Endodermal cell (in vitro differentiated cells): Measurements from ENCODE around the gene PRAMEF1. TPM values are rescaled to one million over a fixed set of nuclear protein-coding genes. Genes with fewer than 3 reads are reported as not detected.

Experiments
- DNase-seq: peaks from one replicate; pipeline ENCODE4 v3.0.0-alpha.2; 2017
- H3K27ac ChIP-seq: 2 replicates; pipeline ENCODE4 v1.5.1; 2013; ENCODE audit warnings: mild to moderate bottlenecking, low read depth, low read length, moderate library complexity
- H3K27me3 ChIP-seq: 2 replicates; pipeline ENCODE4 v1.6.1; 2013; ENCODE audit warnings: mild to moderate bottlenecking, low read length, moderate library complexity; ENCODE audit not compliant: insufficient read depth, control insufficient read depth, poor library complexity, severe bottlenecking
- H3K36me3 ChIP-seq: 2 replicates; pipeline ENCODE4 v1.7.0; 2013; ENCODE audit warnings: mild to moderate bottlenecking, low read length, moderate library complexity; ENCODE audit not compliant: control insufficient read depth, insufficient read depth
- H3K4me1 ChIP-seq: one replicate; pipeline ENCODE4 v1.7.0; 2013; ENCODE audit warnings: low read length; ENCODE audit not compliant: control insufficient read depth, insufficient read depth
- H3K4me3 ChIP-seq: 2 replicates; pipeline ENCODE4 v1.5.1; 2013; ENCODE audit warnings: mild to moderate bottlenecking, low read length, moderate library complexity
- H3K9ac ChIP-seq: 2 replicates; pipeline ENCODE4 v1.6.1; 2013; ENCODE audit warnings: mild to moderate bottlenecking, low read length, moderate library complexity; ENCODE audit not compliant: poor library complexity, severe bottlenecking; ENCODE audit errors: extremely low read depth
- H3K9me3 ChIP-seq: 2 replicates; pipeline ENCODE4 v1.6.1; 2013; ENCODE audit warnings: mild to moderate bottlenecking, low read length, moderate library complexity; ENCODE audit not compliant: control insufficient read depth
- H3K27ac Mint-ChIP-seq: 2 replicates; pipeline ENCODE4 v1.8.0; 2020; ENCODE audit warnings: mixed read lengths
- H3K27me3 Mint-ChIP-seq: 2 replicates; pipeline ENCODE4 v1.8.0; 2021; ENCODE audit warnings: mild to moderate bottlenecking, mixed read lengths; ENCODE audit not compliant: insufficient read depth
- H3K36me3 Mint-ChIP-seq: 2 replicates; pipeline ENCODE4 v1.8.0; 2020; ENCODE audit warnings: low read depth, mixed read lengths
- H3K4me1 Mint-ChIP-seq: 2 replicates; pipeline ENCODE4 v1.8.0; 2020; ENCODE audit warnings: mixed read lengths
- H3K4me3 Mint-ChIP-seq: 2 replicates; pipeline ENCODE4 v1.8.0; 2020; ENCODE audit warnings: mild to moderate bottlenecking, moderate library complexity, mixed read lengths
- H3K9me3 Mint-ChIP-seq: 2 replicates; pipeline ENCODE4 v1.8.0; 2020; ENCODE audit warnings: mild to moderate bottlenecking, mixed read lengths
- CTCF ChIP-seq: fragments of 200-600 bp; sonication (generic); conservative IDR thresholded peaks from 2 replicates; pipeline ENCODE4 v1.5.0; 2021; ENCODE audit warnings: antibody characterized with exemption, mild to moderate bottlenecking
- WGBS, 2 experiments: methylation state at CpG; one replicate each; pipeline versions ENCODE4 v1.1.5 to v1.1.7; 2013; ENCODE audit warnings: missing lambda C conversion rate in 2 of 2, mixed read lengths in 1 of 2; ENCODE audit not compliant: insufficient coverage in 1 of 2, insufficient read length in 1 of 2; 5-methylcytosine and 5-hydroxymethylcytosine counted together
- total RNA-seq, 2 donors: library from RNA; stranded (reverse); fragmentation: NEBNext Ultra II Directional in 1 of 2; extraction: Animal tissue kit (Norgen Biotek cat#: 25700) in 1 of 2; gene quantifications; 2 replicates in 1 of 2; 3 replicates in 1 of 2; pipeline ENCODE4 v1.2.1, GENCODE V29; 2021

The PRAMEF1 gene
- total RNA-seq, 2 donors from 2014 or later: not detected

GRCh38 chr1:12772520-12772919 is 18.7 kb upstream of the PRAMEF1 start:
- Mint-ChIP-seq H3K27ac (no peak overlapping the region), H3K27me3 (peaks cover 7% of the 10 kb centered on the region), H3K4me3 (no peak overlapping the region), H3K36me3 (no peaks in the 10 kb centered on the region), H3K4me1 (no peaks in the 10 kb centered on the region), H3K9me3 (no peaks in the 10 kb centered on the region)
- Histone ChIP-seq H3K27me3 (no peaks in the 10 kb centered on the region), H3K9ac (no peak overlapping the region), H3K27ac (no peak overlapping the region), H3K4me3 (no peak overlapping the region), H3K4me1 (no peaks in the 10 kb centered on the region), H3K9me3 (no peaks in the 10 kb centered on the region), H3K36me3 (no peaks in the 10 kb centered on the region)
- WGBS, 2 experiments: 86 to 89% methylated on average over 2 to 5 of the region's 5 CpGs
- no peak for TF ChIP-seq CTCF
- no peak for DNase-seq

GRCh38 chr1:12773438-12773837 is 17.8 kb upstream of the PRAMEF1 start, which contains the start of gene PRAMEF12:
Gene PRAMEF12 (plus strand): TSS chr1:12773738. CDS start chr1:12774868, 1,130 bp downstream.
- H3K4me3 Mint-ChIP-seq: no peak within 1 kb of the TSS
- Histone ChIP-seq H3K4me3 (no peak within 1 kb of the TSS), H3K9ac (no peak within 1 kb of the TSS), H3K9me3 (no peaks in the 10 kb centered on the region), H3K4me1 (no peaks in the 10 kb centered on the region), H3K36me3 (no peaks in the 10 kb centered on the region), H3K27me3 (no peaks in the 10 kb centered on the region), H3K27ac (no peak within 1 kb of the TSS)
- no peaks in the 10 kb centered on the region for H3K4me1 Mint-ChIP-seq
- no peak for DNase-seq
- H3K36me3 Mint-ChIP-seq: no peaks in the 10 kb centered on the region
- no peak within 1 kb of the TSS for H3K27ac Mint-ChIP-seq
- no peaks in the 10 kb centered on the region for H3K9me3 Mint-ChIP-seq
- 90 to 92% methylated on average over 3 to 5 of the region's 5 CpGs for WGBS, 2 experiments
- no peak for TF ChIP-seq CTCF
- H3K27me3 Mint-ChIP-seq: peaks cover 7% of the 10 kb centered on the region

- Histone ChIP-seq H3K9ac (no peak overlapping the region), H3K9me3 (no peaks in the 10 kb centered on the region), H3K36me3 (no peaks in the 10 kb centered on the region), H3K27me3 (no peaks in the 10 kb centered on the region), H3K4me1 (no peaks in the 10 kb centered on the region), H3K4me3 (no peak overlapping the region), H3K27ac (no peak overlapping the region)
- 82 to 87% methylated on average over 3 to 5 of the region's 5 CpGs for WGBS, 2 experiments
- Mint-ChIP-seq H3K27me3 (peaks cover 7% of the 10 kb centered on the region), H3K4me3 (no peak overlapping the region), H3K4me1 (no peaks in the 10 kb centered on the region), H3K36me3 (no peaks in the 10 kb centered on the region), H3K9me3 (no peaks in the 10 kb centered on the region), H3K27ac (no peak overlapping the region)
- no peak for TF ChIP-seq CTCF
- no peak for DNase-seq
Measured at GRCh38 chr1:12774801-12775345, 16.3 kb upstream of the PRAMEF1 start.
